DND-41 (cell line): ENCODE results near the gene SLC43A3.

Source experiments
- CTCF ChIP-seq: IDR thresholded peaks from 2 replicates; pipeline ENCODE4 v1.5.1; 2012; ENCODE audit warnings: borderline replicate concordance, low read length, moderate library complexity, mild to moderate bottlenecking; ENCODE audit not compliant: poor library complexity, severe bottlenecking; ENCODE audit errors: extremely low read depth
- EZH2 ChIP-seq: IDR thresholded peaks from 3 replicates; pipeline ENCODE4 v1.6.1; 2012; ENCODE audit warnings: borderline replicate concordance, low read depth, mild to moderate bottlenecking, moderate library complexity, low read length, inconsistent platforms; ENCODE audit not compliant: severe bottlenecking

- TF ChIP-seq CTCF (no peak), EZH2 (no peak)
These were observed 9.1 kb upstream of the SLC43A3 start for GRCh38 chr11:57436031-57436430.
